ENCODE results near the gene PRMT7. TPM values are rescaled to one million over a fixed set of nuclear protein-coding genes. Genes with fewer than 3 reads are reported as not detected.

Gene PRMT7
- total RNA-seq, 4 donors from 2014 or later: 74.1 to 91.5 (median 78.0) TPM

DNA sequence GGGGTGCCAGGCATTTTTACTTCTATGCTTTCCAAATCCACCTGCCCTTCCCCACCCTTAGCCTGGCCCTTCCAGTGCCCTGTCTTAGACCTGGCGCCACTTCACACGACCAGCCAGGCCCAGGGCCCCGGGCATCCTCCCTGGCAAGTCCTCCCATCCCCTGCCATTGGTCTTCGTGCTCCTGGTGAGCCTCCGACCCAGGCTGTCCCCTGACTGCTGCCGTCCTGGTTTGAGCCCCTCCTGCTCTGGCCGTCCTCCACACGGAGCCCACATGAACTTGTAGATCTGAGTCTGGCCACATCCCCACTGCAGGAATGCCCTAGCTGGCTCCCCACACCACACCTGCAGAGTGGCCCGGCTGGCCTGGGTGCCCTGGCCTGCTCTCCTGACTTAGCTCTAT is 44.0 kb downstream of the PRMT7 start:
- WGBS, 2 donors: 83 to 89% methylated on average over 9 of the region's 9 CpGs
- TF ChIP-seq POLR2A (IDR thresholded peaks at IDR 0.05) (no peak), EP300 (IDR thresholded peaks at IDR 0.05) (no peak)
- TF ChIP-seq, protein P1, sequence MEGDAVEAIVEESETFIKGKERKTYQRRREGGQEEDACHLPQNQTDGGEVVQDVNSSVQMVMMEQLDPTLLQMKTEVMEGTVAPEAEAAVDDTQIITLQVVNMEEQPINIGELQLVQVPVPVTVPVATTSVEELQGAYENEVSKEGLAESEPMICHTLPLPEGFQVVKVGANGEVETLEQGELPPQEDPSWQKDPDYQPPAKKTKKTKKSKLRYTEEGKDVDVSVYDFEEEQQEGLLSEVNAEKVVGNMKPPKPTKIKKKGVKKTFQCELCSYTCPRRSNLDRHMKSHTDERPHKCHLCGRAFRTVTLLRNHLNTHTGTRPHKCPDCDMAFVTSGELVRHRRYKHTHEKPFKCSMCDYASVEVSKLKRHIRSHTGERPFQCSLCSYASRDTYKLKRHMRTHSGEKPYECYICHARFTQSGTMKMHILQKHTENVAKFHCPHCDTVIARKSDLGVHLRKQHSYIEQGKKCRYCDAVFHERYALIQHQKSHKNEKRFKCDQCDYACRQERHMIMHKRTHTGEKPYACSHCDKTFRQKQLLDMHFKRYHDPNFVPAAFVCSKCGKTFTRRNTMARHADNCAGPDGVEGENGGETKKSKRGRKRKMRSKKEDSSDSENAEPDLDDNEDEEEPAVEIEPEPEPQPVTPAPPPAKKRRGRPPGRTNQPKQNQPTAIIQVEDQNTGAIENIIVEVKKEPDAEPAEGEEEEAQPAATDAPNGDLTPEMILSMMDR (IDR thresholded peaks at IDR 0.05): no peak
- no peak for DNase-seq (ENCODE audit: low spot score in 2 of 2)
- no peak overlapping the region for H3K4me3 ChIP-seq
- no peaks in the 10 kb centered on the region for H3K27me3 ChIP-seq
- peaks cover 0 to 100% (median 22%) of the 10 kb centered on the region in 3 donors for H3K36me3 ChIP-seq
- no peaks in the 10 kb centered on the region for H3K9me3 ChIP-seq
- peaks cover 0 to 10% (median 0%) of the 10 kb centered on the region in 4 donors for H3K4me1 ChIP-seq
- H3K27ac ChIP-seq: no peak overlapping the region

DNA sequence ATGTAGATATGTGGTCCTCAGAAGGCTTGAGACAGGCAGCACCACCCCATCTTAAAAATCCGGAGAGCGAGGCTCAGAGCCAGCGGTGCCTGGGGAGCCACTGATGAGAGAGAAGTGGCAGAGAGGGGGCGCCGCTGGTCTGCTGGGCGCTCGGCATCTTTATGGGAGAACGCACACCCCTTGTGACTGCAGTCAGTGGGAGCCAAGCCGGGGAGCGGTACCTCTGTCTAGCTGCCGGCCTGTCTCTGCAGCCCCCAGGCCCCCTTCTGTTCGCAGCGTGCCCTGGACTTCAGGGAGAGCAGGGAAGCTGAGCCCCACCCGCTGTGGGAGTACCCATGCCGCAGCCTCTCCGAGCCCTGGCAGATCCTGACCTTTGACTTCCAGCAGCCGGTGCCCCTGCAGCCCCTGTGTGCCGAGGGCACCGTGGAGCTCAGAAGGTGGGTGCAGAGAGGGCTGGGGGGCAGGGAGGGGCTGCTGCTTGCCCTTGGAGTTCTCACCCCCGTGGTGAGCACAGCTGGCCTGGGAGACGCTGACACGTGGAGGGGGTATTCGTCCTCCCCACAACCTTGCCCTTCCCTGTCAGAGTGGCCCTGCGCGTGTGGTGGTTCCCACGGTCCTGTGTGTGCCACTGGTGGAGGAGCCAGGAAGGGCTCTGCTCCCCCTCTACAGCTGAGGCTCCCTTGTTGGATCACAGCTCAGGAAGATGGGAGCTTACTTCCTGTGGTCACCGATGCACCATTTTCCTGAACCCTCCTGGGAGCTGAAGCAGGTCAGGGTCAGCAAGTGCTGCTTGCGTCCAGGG is 44.8 kb downstream of the PRMT7 start:
- no peaks in the 10 kb centered on the region for H3K27me3 ChIP-seq
- H3K4me1 ChIP-seq: peaks cover 0 to 10% (median 0%) of the 10 kb centered on the region in 4 donors
- H3K4me3 ChIP-seq: no peak overlapping the region
- peaks cover 0 to 100% (median 22%) of the 10 kb centered on the region in 3 donors for H3K36me3 ChIP-seq
- DNase-seq (ENCODE audit: low spot score in 2 of 2): no peak
- WGBS, 2 donors: 80 to 86% methylated on average over 19 to 23 of the region's 28 CpGs
- H3K27ac ChIP-seq: no peak overlapping the region
- no peaks in the 10 kb centered on the region for H3K9me3 ChIP-seq
- no peak for TF ChIP-seq POLR2A (IDR thresholded peaks at IDR 0.05)
- no peak for TF ChIP-seq EP300 (IDR thresholded peaks at IDR 0.05)
- TF ChIP-seq, protein P1 (IDR thresholded peaks at IDR 0.05): no peak

DNA sequence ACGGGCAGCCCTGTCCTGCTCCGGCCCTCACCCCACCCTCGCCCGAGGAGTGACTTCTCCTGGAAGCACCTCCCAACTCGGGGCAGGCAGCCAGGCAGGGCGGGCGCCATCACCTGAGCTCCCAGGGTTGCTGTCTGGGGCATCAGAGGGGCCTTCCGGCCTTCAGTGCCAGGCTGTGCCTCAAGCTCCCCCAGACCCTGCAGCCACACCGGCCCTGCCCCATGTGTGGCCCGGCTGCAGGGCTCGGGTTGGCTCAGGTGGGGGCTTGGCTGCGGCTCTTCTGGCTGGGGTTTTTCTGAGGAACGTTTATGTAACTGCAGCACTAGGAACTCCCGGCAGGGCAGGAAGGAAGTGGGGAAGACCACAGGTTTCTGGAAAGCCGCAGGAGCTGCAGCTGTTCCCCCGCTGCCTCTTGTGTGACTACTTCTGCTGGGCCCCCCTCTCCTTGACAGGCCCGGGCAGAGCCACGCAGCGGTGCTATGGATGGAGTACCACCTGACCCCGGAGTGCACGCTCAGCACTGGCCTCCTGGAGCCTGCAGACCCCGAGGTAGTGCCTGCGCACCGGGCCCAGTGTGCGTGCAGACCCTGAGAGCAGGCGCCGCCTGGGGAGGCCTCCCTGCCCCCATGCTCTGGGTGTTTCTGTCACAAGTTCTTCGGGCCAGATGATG is 45.6 kb downstream of the PRMT7 start:
- no peak overlapping the region for H3K27ac ChIP-seq
- TF ChIP-seq POLR2A (IDR thresholded peaks at IDR 0.05): no peak
- no peak for TF ChIP-seq EP300 (IDR thresholded peaks at IDR 0.05)
- TF ChIP-seq, protein P1 (IDR thresholded peaks at IDR 0.05): no peak
- H3K4me1 ChIP-seq: peaks cover 0 to 10% (median under 1%) of the 10 kb centered on the region in 4 donors
- no peak for DNase-seq (ENCODE audit: low spot score in 2 of 2)
- H3K36me3 ChIP-seq: peaks cover 0 to 100% (median 22%) of the 10 kb centered on the region in 3 donors
- WGBS, 2 donors: 76 to 84% methylated on average over 14 to 18 of the region's 28 CpGs
- no peak overlapping the region for H3K4me3 ChIP-seq
- no peaks in the 10 kb centered on the region for H3K27me3 ChIP-seq
- no peaks in the 10 kb centered on the region for H3K9me3 ChIP-seq

DNA sequence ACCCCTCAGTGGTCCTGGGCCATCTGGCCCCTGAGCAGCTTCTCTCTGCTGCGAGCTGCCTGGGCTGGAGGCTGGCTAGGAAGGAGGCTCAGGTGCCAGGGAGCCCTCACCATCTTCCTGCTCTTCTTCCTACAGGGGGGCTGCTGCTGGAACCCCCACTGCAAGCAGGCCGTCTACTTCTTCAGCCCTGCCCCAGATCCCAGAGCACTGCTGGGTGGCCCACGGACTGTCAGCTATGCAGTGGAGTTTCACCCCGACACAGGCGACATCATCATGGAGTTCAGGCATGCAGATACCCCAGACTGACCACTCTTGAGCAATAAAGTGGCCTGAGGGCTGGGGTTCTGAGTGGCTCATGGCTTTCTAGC is 46.1 kb downstream of the PRMT7 start:
- 87 to 88% methylated on average over 5 of the region's 5 CpGs for WGBS, 2 donors
- peaks cover 0 to 98% (median 22%) of the 10 kb centered on the region in 3 donors for H3K36me3 ChIP-seq
- no peak overlapping the region for H3K4me3 ChIP-seq
- no peaks in the 10 kb centered on the region for H3K27me3 ChIP-seq
- no peak for TF ChIP-seq POLR2A (IDR thresholded peaks at IDR 0.05)
- TF ChIP-seq, protein P1 (IDR thresholded peaks at IDR 0.05): no peak
- TF ChIP-seq EP300 (IDR thresholded peaks at IDR 0.05): no peak
- no peak for DNase-seq (ENCODE audit: low spot score in 2 of 2)
- no peaks in the 10 kb centered on the region for H3K9me3 ChIP-seq
- no peak overlapping the region for H3K27ac ChIP-seq
- peaks cover 0 to 10% (median 3%) of the 10 kb centered on the region in 4 donors for H3K4me1 ChIP-seq

DNA sequence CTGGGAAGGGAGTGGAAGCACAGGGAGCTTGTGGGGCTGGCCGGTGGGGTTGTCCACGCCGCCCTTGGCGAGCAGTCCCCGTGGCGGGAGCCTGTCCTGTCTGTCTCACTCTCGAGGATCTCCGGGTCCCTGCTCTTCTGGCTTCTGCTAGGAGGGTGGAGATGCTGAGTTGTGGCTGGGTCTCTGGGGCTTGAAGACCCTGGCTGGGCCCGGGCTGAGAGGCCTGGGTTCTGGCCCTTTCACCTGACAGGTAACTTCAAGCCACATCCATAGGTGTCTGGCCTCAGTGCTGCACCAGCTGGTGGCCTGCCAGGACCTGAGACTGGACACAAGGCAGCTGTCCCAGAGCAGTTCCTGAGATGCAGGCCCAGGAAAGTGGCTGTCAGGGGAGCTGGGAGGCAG is 46.7 kb downstream of the PRMT7 start:
- no peak for DNase-seq (ENCODE audit: low spot score in 2 of 2)
- peaks cover 0 to 10% (median 3%) of the 10 kb centered on the region in 4 donors for H3K4me1 ChIP-seq
- H3K36me3 ChIP-seq: peaks cover 0 to 92% (median 22%) of the 10 kb centered on the region in 3 donors
- no peak overlapping the region for H3K4me3 ChIP-seq
- H3K27me3 ChIP-seq: no peaks in the 10 kb centered on the region
- no peak for TF ChIP-seq POLR2A (IDR thresholded peaks at IDR 0.05)
- no peak for TF ChIP-seq EP300 (IDR thresholded peaks at IDR 0.05)
- TF ChIP-seq, protein P1 (IDR thresholded peaks at IDR 0.05): no peak
- WGBS, 2 donors: 85 to 89% methylated on average over 9 of the region's 9 CpGs
- H3K27ac ChIP-seq: no peak overlapping the region
- no peaks in the 10 kb centered on the region for H3K9me3 ChIP-seq
